Panc1 (cell line): ENCODE results near the gene FKRP. TPM values are rescaled to one million over a fixed set of nuclear protein-coding genes. Genes with fewer than 3 reads are reported as not detected.

Experiments used
- ATAC-seq: fragments of 200-7000 bp; cut with Tn5 transposase; 2 replicates; pipeline ENCODE4 v1.9.1; 2020; ENCODE audit warnings: mild to moderate bottlenecking, moderate library complexity
- BruUV-seq: library from RNA; stranded (reverse); fragments of 400-500 nt; replicated peaks from 2 replicates; lab custom pipeline; 2021; lab: Mats Ljungman, UMichigan
- CTCF ChIA-PET: fragments of 300-600 bp; sonication (Branson Sonifier 250); formaldehyde crosslinking; loops from one replicate; lab custom pipeline; 2022; ENCODE audit warnings: antibody characterized with exemption; lab: Charles Lee
- POLR2A ChIA-PET: fragments of 300-600 bp; sonication (Branson Sonifier 250); formaldehyde crosslinking; loops from one replicate; lab custom pipeline; 2022; ENCODE audit warnings: antibody characterized with exemption; lab: Charles Lee
- DNase-seq: peaks from one replicate; pipeline ENCODE4 v3.0.0-alpha.2; 2010; ENCODE audit warnings: low read depth, low spot score
- H3K27ac ChIP-seq: 2 replicates; pipeline ENCODE4 v1.5.1; 2011; ENCODE audit warnings: mild to moderate bottlenecking, low read length, inconsistent platforms
- H3K27me3 ChIP-seq: fragments of 200-500 bp; sonication (Bioruptor generic); 2 replicates; pipeline ENCODE4 v1.6.0; 2014; ENCODE audit warnings: low read length, inconsistent platforms; ENCODE audit not compliant: control insufficient read depth, insufficient read depth
- H3K36me3 ChIP-seq: fragments of 200-500 bp; sonication (Bioruptor generic); 2 replicates; pipeline ENCODE4 v1.5.1; 2014; ENCODE audit warnings: inconsistent platforms, mild to moderate bottlenecking, low read length, moderate library complexity; ENCODE audit not compliant: control insufficient read depth, insufficient read depth
- H3K4me1 ChIP-seq: 2 replicates; pipeline ENCODE4 v1.5.1; 2011; ENCODE audit warnings: inconsistent platforms, mild to moderate bottlenecking, low read length, moderate library complexity; ENCODE audit not compliant: control insufficient read depth, insufficient read depth
- H3K4me3 ChIP-seq, 2 experiments: 2 replicates each; pipeline ENCODE4 v1.5.1; 2011 to 2012; ENCODE audit warnings: low read depth in 2 of 2, low read length in 2 of 2, mild to moderate bottlenecking in 2 of 2, inconsistent platforms in 1 of 2, moderate library complexity in 1 of 2
- H3K9me3 ChIP-seq: fragments of 200-500 bp; sonication (Bioruptor generic); 2 replicates; pipeline ENCODE4 v1.5.1; 2014; ENCODE audit warnings: low read depth, mild to moderate bottlenecking, inconsistent platforms, low read length, moderate library complexity; ENCODE audit not compliant: control insufficient read depth, insufficient read depth
- CTCF ChIP-seq: fragments of 450-650 bp; IDR thresholded peaks from 2 replicates; pipeline ENCODE4 v1.5.1; 2017; ENCODE audit warnings: mild to moderate bottlenecking
- POLR2AphosphoS5 ChIP-seq: IDR thresholded peaks from 2 replicates; pipeline ENCODE4 v1.6.1; 2012; ENCODE audit warnings: mild to moderate bottlenecking, low read depth, low read length, moderate library complexity
- REST ChIP-seq, 2 experiments: IDR thresholded peaks; 2 replicates each; pipeline ENCODE4 v1.6.1; 2011 to 2012; ENCODE audit warnings: low read depth in 2 of 2, control low read depth in 1 of 2, low read length in 1 of 2, mild to moderate bottlenecking in 1 of 2, moderate library complexity in 1 of 2; ENCODE audit not compliant: insufficient read depth in 1 of 2
- SIN3A ChIP-seq: IDR thresholded peaks from 2 replicates; pipeline ENCODE4 v1.6.1; 2012; ENCODE audit warnings: low read depth, mild to moderate bottlenecking, low read length, moderate library complexity, borderline replicate concordance; ENCODE audit not compliant: insufficient read depth
- TCF7L2 ChIP-seq: IDR thresholded peaks from 2 replicates; pipeline ENCODE4 v1.6.1; 2011; ENCODE audit warnings: mild to moderate bottlenecking, low read depth, low read length, inconsistent platforms
- in situ Hi-C: cut with HindIII; loops from 2 replicates; pipeline ENCODE4 v1.10.0; 2016; ENCODE audit warnings: low sequenced_read_pairs, low pct_unique_long_range_greater_than_20kb
- intact Hi-C: fragments of 100-400 bp; cut with micrococcal nuclease; formaldehyde crosslinking; loops from one replicate; pipeline ENCODE4 v1.10.0; 2022; ENCODE audit not compliant: unreplicated experiment
- total RNA-seq: library from RNA; stranded (reverse); gene quantifications from one replicate; pipeline ENCODE4 v1.2.1, GENCODE V29; 2021; ENCODE audit not compliant: unreplicated experiment

The FKRP gene
- total RNA-seq, 1 experiment from 2014 or later, result 21.6 TPM

- BruUV-seq, result no TSS peak
- ChIA-PET CTCF (interaction anchor here (0.6 kb wide), 2 partner anchors 106 to 196 kb away, joined by 3 to 6 read pairs; no protein-coding TSS in a partner anchor), POLR2A (interaction anchor here (0.5 kb wide), 1 partner anchor 11 kb away, joined by 9 read pairs; the partner anchor contains the start of gene PRKD2)
- Histone ChIP-seq H3K4me1 (no peaks in the 10 kb centered on the region), H3K4me3 (no peak overlapping the region), H3K36me3 (no peaks in the 10 kb centered on the region), H3K9me3 (no peaks in the 10 kb centered on the region), H3K27me3 (no peaks in the 10 kb centered on the region), H3K27ac (no peak overlapping the region)
- intact Hi-C loops (no loop called here), in situ Hi-C loops (no loop called here)
- no peak for TF ChIP-seq REST (IDR thresholded peaks at IDR 0.05; ENCODE audit: insufficient read depth in 1 of 2, low read depth in 2 of 2, low read length in 1 of 2)
- no peak for TF ChIP-seq CTCF
- no peak for TF ChIP-seq SIN3A
- no peak for TF ChIP-seq TCF7L2
- TF ChIP-seq POLR2AphosphoS5, result no peak
- DNase-seq (no peak), ATAC-seq (no peak)
These were observed 17.6 kb upstream of the FKRP start for GRCh38 chr19:46728208-46728607.

- DNase-seq, result no peak
- ATAC-seq, result peak; percentile 84
- H3K27me3 ChIP-seq, result no peaks in the 10 kb centered on the region
- ChIA-PET CTCF (interaction anchor here (0.6 kb wide), 2 partner anchors 24 to 26 kb away, joined by 3 to 5 read pairs; no protein-coding TSS in a partner anchor), POLR2A (interaction anchor here (0.7 kb wide), 1 partner anchor 69 kb away, joined by 3 read pairs; no protein-coding TSS in a partner anchor)
- intact Hi-C loops (no loop called here), in situ Hi-C loops (no loop called here)
- H3K4me1 ChIP-seq, result no peaks in the 10 kb centered on the region
- no peak for TF ChIP-seq POLR2AphosphoS5
- no peak for TF ChIP-seq SIN3A
- peak; percentile 94 for TF ChIP-seq CTCF
- no peak overlapping the region for H3K27ac ChIP-seq
- H3K4me3 ChIP-seq, result no peak overlapping the region
- no peaks in the 10 kb centered on the region for H3K9me3 ChIP-seq
- H3K36me3 ChIP-seq, result no peaks in the 10 kb centered on the region; the same call in 1 of the 2 replicates
- no TSS peak for BruUV-seq
These were observed 17.0 kb upstream of the FKRP start for GRCh38 chr19:46728693-46729339.
